Measurements from ENCODE around the gene ATP2A2. TPM values are rescaled to one million over a fixed set of nuclear protein-coding genes. Genes with fewer than 3 reads are reported as not detected.
"Not testable (repeated sequence)": the region's sequence is repeated elsewhere in the genome, so short reads cannot be mapped to it uniquely, and the experiment has no call there.

The ATP2A2 gene
- total RNA-seq, 4 donors from 2014 or later: 116 to 238 (median 132) TPM

- TF ChIP-seq CTCF (IDR thresholded peaks at IDR 0.05): no peak
- no peak for DNase-seq (ENCODE audit: low spot score)
- no peak for ATAC-seq (ENCODE audit: low FRiP score)
Observed at GRCh38 chr12:110353211-110353965, 72.3 kb downstream of the ATP2A2 start.

GRCh38 chr12:110354172-110354780 lies 73.2 kb downstream of the ATP2A2 start:
- ATAC-seq (ENCODE audit: low FRiP score) (peak; percentile 29), DNase-seq (ENCODE audit: low spot score) (no peak)
- no peak for TF ChIP-seq CTCF (IDR thresholded peaks at IDR 0.05)

- no peak for TF ChIP-seq CTCF (IDR thresholded peaks at IDR 0.05)
- ATAC-seq (ENCODE audit: low FRiP score) (no peak), DNase-seq (ENCODE audit: low spot score) (no peak)
Observed at GRCh38 chr12:110355073-110355472, 74.0 kb downstream of the ATP2A2 start.

GRCh38 chr12:110358384-110359097 lies 77.5 kb downstream of the ATP2A2 start:
- DNase-seq (ENCODE audit: low spot score); ATAC-seq (ENCODE audit: low FRiP score): not testable (repeated sequence)

GRCh38 chr12:110361216-110361615 lies 80.2 kb downstream of the ATP2A2 start:
- TF ChIP-seq CTCF (IDR thresholded peaks at IDR 0.05): no peak
- DNase-seq (ENCODE audit: low spot score) (no peak), ATAC-seq (ENCODE audit: low FRiP score) (no peak)

- no peak for TF ChIP-seq CTCF (IDR thresholded peaks at IDR 0.05)
- DNase-seq (ENCODE audit: low spot score) (no peak), ATAC-seq (ENCODE audit: low FRiP score) (no peak)
Observed at GRCh38 chr12:110365489-110366320, 84.7 kb downstream of the ATP2A2 start.
